Panc1 (cell line): ENCODE measurements around the gene DOK5. TPM values are rescaled to one million over a fixed set of nuclear protein-coding genes. Genes with fewer than 3 reads are reported as not detected.

Experiments
- ATAC-seq: fragments of 200-7000 bp; cut with Tn5 transposase; 2 replicates; pipeline ENCODE4 v1.9.1; 2020; ENCODE audit warnings: mild to moderate bottlenecking, moderate library complexity
- BruUV-seq: library from RNA; stranded (reverse); fragments of 400-500 nt; replicated peaks from 2 replicates; lab custom pipeline; 2021; lab: Mats Ljungman, UMichigan
- CTCF ChIA-PET: fragments of 300-600 bp; sonication (Branson Sonifier 250); formaldehyde crosslinking; loops from one replicate; lab custom pipeline; 2022; ENCODE audit warnings: antibody characterized with exemption; lab: Charles Lee
- POLR2A ChIA-PET: fragments of 300-600 bp; sonication (Branson Sonifier 250); formaldehyde crosslinking; loops from one replicate; lab custom pipeline; 2022; ENCODE audit warnings: antibody characterized with exemption; lab: Charles Lee
- DNase-seq: peaks from one replicate; pipeline ENCODE4 v3.0.0-alpha.2; 2010; ENCODE audit warnings: low read depth, low spot score
- H3K27ac ChIP-seq: 2 replicates; pipeline ENCODE4 v1.5.1; 2011; ENCODE audit warnings: mild to moderate bottlenecking, low read length, inconsistent platforms
- H3K27me3 ChIP-seq: fragments of 200-500 bp; sonication (Bioruptor generic); 2 replicates; pipeline ENCODE4 v1.6.0; 2014; ENCODE audit warnings: low read length, inconsistent platforms; ENCODE audit not compliant: control insufficient read depth, insufficient read depth
- H3K36me3 ChIP-seq: fragments of 200-500 bp; sonication (Bioruptor generic); 2 replicates; pipeline ENCODE4 v1.5.1; 2014; ENCODE audit warnings: inconsistent platforms, mild to moderate bottlenecking, low read length, moderate library complexity; ENCODE audit not compliant: control insufficient read depth, insufficient read depth
- H3K4me1 ChIP-seq: 2 replicates; pipeline ENCODE4 v1.5.1; 2011; ENCODE audit warnings: inconsistent platforms, mild to moderate bottlenecking, low read length, moderate library complexity; ENCODE audit not compliant: control insufficient read depth, insufficient read depth
- H3K4me3 ChIP-seq, 2 experiments: 2 replicates each; pipeline ENCODE4 v1.5.1; 2011 to 2012; ENCODE audit warnings: low read depth in 2 of 2, low read length in 2 of 2, mild to moderate bottlenecking in 2 of 2, inconsistent platforms in 1 of 2, moderate library complexity in 1 of 2
- H3K9me3 ChIP-seq: fragments of 200-500 bp; sonication (Bioruptor generic); 2 replicates; pipeline ENCODE4 v1.5.1; 2014; ENCODE audit warnings: low read depth, mild to moderate bottlenecking, inconsistent platforms, low read length, moderate library complexity; ENCODE audit not compliant: control insufficient read depth, insufficient read depth
- POLR2AphosphoS5 ChIP-seq: IDR thresholded peaks from 2 replicates; pipeline ENCODE4 v1.6.1; 2012; ENCODE audit warnings: mild to moderate bottlenecking, low read depth, low read length, moderate library complexity
- REST ChIP-seq, 2 experiments: IDR thresholded peaks; 2 replicates each; pipeline ENCODE4 v1.6.1; 2011 to 2012; ENCODE audit warnings: low read depth in 2 of 2, control low read depth in 1 of 2, low read length in 1 of 2, mild to moderate bottlenecking in 1 of 2, moderate library complexity in 1 of 2; ENCODE audit not compliant: insufficient read depth in 1 of 2
- SIN3A ChIP-seq: IDR thresholded peaks from 2 replicates; pipeline ENCODE4 v1.6.1; 2012; ENCODE audit warnings: low read depth, mild to moderate bottlenecking, low read length, moderate library complexity, borderline replicate concordance; ENCODE audit not compliant: insufficient read depth
- TCF7L2 ChIP-seq: IDR thresholded peaks from 2 replicates; pipeline ENCODE4 v1.6.1; 2011; ENCODE audit warnings: mild to moderate bottlenecking, low read depth, low read length, inconsistent platforms
- in situ Hi-C: cut with HindIII; loops from 2 replicates; pipeline ENCODE4 v1.10.0; 2016; ENCODE audit warnings: low sequenced_read_pairs, low pct_unique_long_range_greater_than_20kb
- intact Hi-C: fragments of 100-400 bp; cut with micrococcal nuclease; formaldehyde crosslinking; loops from one replicate; pipeline ENCODE4 v1.10.0; 2022; ENCODE audit not compliant: unreplicated experiment
- total RNA-seq: library from RNA; stranded (reverse); gene quantifications from one replicate; pipeline ENCODE4 v1.2.1, GENCODE V29; 2021; ENCODE audit not compliant: unreplicated experiment
- TF ChIP-seq, protein P1 (sequence below): fragments of 450-650 bp; IDR thresholded peaks from 2 replicates; pipeline ENCODE4 v1.5.1; 2017; ENCODE audit warnings: mild to moderate bottlenecking

Gene DOK5
- total RNA-seq, 1 experiment from 2014 or later, result 0.18 TPM

DNA sequence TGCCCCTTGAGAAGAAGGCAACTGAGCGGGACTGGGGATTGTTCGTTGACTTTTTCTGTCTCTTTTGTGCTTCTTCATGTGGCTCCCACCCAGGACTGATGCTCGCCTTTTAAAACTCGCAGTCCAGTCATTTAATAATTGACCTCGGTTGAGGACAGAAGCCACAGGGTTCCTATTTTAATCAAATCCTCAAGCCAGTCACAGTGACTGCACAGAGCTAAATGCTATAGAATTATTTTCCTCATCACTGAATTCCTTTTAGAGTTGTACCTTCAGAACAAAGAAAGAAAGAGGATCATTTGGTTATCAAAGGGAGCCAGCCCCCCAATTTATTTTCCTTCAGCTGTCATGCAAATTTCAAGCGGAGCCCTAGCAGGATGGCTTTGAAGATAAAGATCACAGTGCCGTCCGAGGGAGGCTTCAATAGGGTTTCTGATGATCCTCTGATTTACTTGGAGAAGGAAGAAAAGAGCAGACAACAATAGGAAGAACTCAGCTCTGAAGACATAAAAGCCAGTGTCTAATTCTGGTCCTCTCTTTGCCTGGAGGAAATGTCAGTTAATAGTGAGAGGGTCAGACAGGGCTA, 186.6 kb downstream of the DOK5 start:
- no peak for ATAC-seq
- ChIA-PET CTCF (no interaction called here), POLR2A (no interaction called here)
- Histone ChIP-seq H3K4me3 (no peak overlapping the region), H3K27ac (no peak overlapping the region), H3K27me3 (peaks cover 7% of the 10 kb centered on the region; the same call in 1 of the 2 replicates), H3K9me3 (no peaks in the 10 kb centered on the region), H3K4me1 (no peaks in the 10 kb centered on the region), H3K36me3 (no peaks in the 10 kb centered on the region)
- in situ Hi-C loops (no loop called here), intact Hi-C loops (no loop called here)
- BruUV-seq, result no TSS peak
- TF ChIP-seq SIN3A, result no peak
- no peak for DNase-seq

GRCh38 chr20:54665812-54666211, 190.4 kb downstream of the DOK5 start:
- Histone ChIP-seq H3K27ac (no peak overlapping the region), H3K9me3 (no peaks in the 10 kb centered on the region), H3K27me3 (peaks cover 11% of the 10 kb centered on the region), H3K4me1 (no peaks in the 10 kb centered on the region), H3K36me3 (no peaks in the 10 kb centered on the region), H3K4me3 (no peak overlapping the region)
- DNase-seq, result no peak
- ChIA-PET POLR2A (no interaction called here), CTCF (no interaction called here)
- BruUV-seq, result no TSS peak
- no peak for ATAC-seq
- in situ Hi-C loops, result no loop called here
- intact Hi-C loops, result no loop called here
- TF ChIP-seq TCF7L2 (no peak), REST (IDR thresholded peaks at IDR 0.05; ENCODE audit: insufficient read depth in 1 of 2, low read depth in 2 of 2, low read length in 1 of 2) (no peak)

DNA sequence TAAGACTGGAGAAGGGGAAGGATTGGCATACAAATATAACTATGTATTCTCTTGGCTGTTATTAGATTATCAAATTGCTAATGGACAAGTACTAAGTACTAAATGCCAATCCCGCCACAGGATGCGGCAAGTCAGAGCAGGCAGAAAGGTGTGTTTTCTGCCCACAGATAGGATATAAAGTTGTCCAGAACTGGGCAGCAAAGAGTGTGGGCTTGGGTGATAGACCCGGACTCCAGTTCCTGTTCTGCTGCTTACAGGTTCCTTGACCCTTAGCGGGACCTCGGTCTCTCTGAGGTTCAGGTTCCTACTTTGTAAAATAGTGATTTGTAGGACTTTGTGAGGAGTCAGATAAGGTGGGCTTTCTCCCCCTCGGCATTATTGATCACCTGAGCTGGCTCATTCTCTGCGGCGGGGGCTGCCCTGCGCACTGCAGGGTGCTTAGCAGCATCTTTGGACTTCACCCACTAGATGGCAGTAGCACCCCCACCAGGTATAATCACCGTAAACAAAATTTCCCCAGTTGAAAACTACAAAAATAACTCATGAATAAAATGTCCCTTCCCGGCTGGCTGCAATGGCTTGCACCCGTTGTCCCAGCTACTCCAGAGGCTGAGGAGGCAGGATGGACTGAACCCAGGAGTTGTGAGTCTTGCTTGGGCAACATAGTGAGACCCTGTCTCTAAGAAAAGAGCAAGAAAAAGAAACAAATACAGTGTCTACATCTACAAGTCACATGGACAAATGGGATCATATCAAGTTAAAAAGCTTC, 193.1 kb downstream of the DOK5 start:
- H3K4me3 ChIP-seq, result no peak overlapping the region; a peak in 1 of 4 replicates
- H3K27ac ChIP-seq, result no peak overlapping the region
- intact Hi-C loops, result no loop called here
- no peak for TF ChIP-seq TCF7L2
- no peak for TF ChIP-seq SIN3A
- no peak for TF ChIP-seq POLR2AphosphoS5
- TF ChIP-seq, protein P1, sequence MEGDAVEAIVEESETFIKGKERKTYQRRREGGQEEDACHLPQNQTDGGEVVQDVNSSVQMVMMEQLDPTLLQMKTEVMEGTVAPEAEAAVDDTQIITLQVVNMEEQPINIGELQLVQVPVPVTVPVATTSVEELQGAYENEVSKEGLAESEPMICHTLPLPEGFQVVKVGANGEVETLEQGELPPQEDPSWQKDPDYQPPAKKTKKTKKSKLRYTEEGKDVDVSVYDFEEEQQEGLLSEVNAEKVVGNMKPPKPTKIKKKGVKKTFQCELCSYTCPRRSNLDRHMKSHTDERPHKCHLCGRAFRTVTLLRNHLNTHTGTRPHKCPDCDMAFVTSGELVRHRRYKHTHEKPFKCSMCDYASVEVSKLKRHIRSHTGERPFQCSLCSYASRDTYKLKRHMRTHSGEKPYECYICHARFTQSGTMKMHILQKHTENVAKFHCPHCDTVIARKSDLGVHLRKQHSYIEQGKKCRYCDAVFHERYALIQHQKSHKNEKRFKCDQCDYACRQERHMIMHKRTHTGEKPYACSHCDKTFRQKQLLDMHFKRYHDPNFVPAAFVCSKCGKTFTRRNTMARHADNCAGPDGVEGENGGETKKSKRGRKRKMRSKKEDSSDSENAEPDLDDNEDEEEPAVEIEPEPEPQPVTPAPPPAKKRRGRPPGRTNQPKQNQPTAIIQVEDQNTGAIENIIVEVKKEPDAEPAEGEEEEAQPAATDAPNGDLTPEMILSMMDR, result peak; percentile 91
- H3K4me1 ChIP-seq, result no peaks in the 10 kb centered on the region
- in situ Hi-C loops, result no loop called here
- H3K9me3 ChIP-seq, result no peaks in the 10 kb centered on the region
- peak; percentile 88 for ATAC-seq
- BruUV-seq, result no TSS peak
- ChIA-PET CTCF (interaction anchor here (0.5 kb wide), 1 partner anchor 21 kb away, joined by 7 read pairs; no protein-coding TSS in a partner anchor), POLR2A (no interaction called here)
- H3K36me3 ChIP-seq, result no peaks in the 10 kb centered on the region
- DNase-seq, result no peak
- peaks cover 4% of the 10 kb centered on the region for H3K27me3 ChIP-seq
